Right lobe of liver (tissue), 4 donors: ENCODE measurements around the gene SLC2A10.

Experiments
- POLR2A ChIP-seq: fragments of 450-650 bp; IDR thresholded peaks from one replicate; pipeline ENCODE4 v1.6.1; 2017; ENCODE audit warnings: antibody characterized with exemption, mild to moderate bottlenecking
- TF ChIP-seq, protein P1 (sequence below), 4 donors: fragments of 200-600 bp in 3 of 4; fragments of 450-650 bp in 1 of 4; IDR thresholded peaks; one replicate each; pipeline versions ENCODE4 v1.5.1 to v1.8.0; 2016 to 2022; ENCODE audit warnings: antibody characterized with exemption in 4 of 4, mild to moderate bottlenecking in 2 of 4
- donor health status: DM: no; HTN: no; CAD: no.
- donor health status: DM: no; HTN: no; CAD: no.
- donor health status: DM: no; HTN: yes; CAD: no.

DNA sequence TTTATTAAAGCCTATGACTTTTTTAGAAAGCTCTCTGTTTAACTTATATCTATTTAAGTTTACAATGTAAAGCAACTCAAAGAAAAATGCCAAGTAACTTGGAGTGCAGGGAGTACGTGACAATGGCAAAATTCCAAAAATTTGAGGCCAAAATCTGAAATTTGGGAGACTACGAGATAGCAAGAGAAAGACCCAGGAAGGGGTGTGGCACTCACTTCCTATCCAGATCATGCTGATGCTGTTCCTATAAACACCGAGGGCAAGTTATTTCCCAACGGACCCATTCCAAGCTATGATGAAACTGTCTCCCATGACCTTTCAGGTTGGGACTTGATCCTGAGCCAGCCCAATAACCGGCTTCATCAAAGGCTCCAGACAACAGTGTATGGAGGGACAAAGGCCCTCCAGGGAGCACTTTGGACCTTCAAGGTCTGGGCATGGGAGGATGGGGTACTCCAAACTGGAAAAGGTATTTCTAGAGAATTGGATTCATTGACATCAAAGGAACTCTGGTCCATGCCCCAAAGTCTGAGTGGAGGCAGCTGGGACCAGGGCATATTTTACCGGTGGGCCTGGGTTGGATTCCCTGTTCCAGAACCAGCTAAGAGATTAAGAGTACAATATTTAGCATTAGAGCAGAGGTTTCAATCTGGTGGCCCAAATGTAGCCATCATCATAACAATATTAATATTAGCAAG is 42.5 kb upstream of the SLC2A10 start:
- no peak for TF ChIP-seq POLR2A
- TF ChIP-seq, protein P1, sequence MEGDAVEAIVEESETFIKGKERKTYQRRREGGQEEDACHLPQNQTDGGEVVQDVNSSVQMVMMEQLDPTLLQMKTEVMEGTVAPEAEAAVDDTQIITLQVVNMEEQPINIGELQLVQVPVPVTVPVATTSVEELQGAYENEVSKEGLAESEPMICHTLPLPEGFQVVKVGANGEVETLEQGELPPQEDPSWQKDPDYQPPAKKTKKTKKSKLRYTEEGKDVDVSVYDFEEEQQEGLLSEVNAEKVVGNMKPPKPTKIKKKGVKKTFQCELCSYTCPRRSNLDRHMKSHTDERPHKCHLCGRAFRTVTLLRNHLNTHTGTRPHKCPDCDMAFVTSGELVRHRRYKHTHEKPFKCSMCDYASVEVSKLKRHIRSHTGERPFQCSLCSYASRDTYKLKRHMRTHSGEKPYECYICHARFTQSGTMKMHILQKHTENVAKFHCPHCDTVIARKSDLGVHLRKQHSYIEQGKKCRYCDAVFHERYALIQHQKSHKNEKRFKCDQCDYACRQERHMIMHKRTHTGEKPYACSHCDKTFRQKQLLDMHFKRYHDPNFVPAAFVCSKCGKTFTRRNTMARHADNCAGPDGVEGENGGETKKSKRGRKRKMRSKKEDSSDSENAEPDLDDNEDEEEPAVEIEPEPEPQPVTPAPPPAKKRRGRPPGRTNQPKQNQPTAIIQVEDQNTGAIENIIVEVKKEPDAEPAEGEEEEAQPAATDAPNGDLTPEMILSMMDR (IDR thresholded peaks at IDR 0.05), result no peak
